DLD1 (cell line): ENCODE measurements around the gene PRKCE.

Experiments used
- in situ Hi-C: cut with HindIII; loops from 2 replicates; pipeline ENCODE4 v1.10.0; 2017; ENCODE audit warnings: low sequenced_read_pairs

PRKCE gene

DNA sequence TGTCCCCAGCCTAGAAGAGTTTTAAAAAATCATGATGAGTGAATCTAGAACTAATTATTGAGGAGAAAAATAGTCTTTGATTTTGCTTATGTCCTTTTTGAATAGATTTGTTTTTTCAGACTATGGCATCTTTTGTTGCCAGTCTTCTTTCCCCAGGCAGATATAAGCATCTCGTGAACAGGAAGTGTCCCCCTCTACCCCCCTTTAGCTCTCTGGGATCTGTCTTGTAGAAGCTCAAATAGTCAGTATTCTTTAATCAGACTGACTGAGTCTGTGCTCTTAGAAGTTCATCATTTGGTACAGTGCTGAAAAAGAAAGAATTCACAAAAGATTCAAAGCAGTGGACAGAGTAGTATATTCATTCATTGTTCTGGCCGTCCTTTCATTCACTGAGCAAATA, 10.4 kb downstream of the PRKCE start:
- in situ Hi-C loops = no loop called here

DNA sequence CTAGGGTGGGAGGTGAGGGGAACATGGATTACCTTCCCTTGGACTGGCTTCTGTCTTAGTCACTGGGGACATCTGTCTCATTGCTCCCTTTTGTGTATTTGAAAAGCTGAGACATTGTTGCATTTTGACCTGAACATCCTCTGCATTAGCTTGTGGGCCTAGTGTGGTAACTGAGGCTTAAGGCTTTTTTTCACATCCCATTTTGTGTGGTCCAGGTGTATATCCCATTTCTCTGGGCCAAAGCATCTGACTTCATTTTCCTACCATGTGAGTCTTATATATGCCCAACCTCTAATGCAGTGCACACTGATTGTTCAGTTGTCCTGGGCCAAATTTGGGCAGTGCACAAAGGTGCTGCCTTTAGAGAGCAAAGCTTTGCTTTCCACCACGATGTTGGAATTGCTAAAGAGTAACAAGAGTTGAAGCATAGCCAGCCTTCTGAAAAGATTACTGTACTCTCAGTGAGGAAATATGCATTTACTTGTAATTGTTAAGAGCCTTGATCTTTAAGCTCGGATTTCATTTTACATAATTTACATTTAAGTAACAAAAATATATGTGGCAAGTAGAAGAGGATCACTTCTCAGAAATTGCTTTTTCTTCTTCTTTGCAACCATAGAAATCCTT, 13.3 kb downstream of the PRKCE start:
- in situ Hi-C loops = no loop called here

DNA sequence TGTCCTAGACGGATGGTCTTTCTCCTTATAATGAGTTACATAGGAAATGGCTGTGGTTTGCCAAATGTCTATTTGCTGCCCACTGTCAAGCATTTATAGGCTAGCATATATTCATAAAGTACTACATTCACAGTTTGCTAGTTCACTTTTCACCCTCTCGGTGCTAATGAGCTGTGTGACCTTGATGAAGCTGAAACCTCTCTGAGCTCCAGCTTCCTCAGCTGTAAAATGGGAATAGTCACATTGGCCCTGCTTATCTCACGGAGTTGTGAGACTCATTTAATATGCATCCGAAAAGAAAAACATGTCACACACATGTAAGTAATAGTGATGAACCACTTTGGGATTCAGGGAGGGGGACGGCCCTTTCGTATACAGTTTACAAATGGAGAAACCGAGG, 17.0 kb downstream of the PRKCE start:
- in situ Hi-C loops = no loop called here

DNA sequence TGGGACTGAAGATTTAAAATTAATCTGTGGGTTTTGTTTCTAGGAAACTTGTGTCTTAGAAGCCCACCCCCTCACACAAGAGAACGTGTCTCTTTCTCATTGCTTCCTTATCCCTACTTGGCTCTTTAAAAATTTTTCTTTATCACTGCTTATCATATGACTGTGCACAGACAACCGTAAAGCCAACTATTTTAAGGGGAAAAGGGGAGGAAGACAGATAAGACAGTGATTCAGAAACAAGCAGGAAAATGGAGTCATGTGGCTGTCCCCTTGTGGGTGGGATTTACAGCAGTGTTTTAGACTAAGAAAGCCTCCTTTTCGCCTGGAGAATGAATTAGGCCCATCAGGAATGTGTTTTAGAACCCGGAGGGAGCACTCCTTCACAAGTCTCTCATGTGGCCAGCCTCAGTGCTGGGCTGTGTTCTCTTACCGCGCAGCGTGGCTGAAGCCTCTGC, 17.6 kb downstream of the PRKCE start:
- in situ Hi-C loops = no loop called here

DNA sequence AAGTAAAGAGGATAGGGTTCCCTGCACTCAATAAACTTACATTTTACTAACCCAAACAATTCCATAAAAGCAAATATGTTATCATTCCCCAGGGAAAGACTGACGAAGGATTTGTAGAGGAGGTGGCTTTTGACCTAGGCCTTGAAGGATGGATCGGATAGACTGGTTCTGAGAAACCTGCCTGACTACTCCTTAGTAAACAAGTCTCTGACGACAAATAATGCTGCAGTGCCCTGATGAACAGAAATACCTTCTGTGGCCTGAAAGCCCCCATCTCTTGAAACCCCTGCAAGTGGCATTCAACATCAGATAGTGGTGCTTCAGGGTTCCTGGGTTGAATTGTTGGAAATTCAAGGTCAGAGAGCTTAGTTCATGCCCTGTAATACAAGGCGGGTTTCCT, 19.2 kb downstream of the PRKCE start:
- in situ Hi-C loops = no loop called here

DNA sequence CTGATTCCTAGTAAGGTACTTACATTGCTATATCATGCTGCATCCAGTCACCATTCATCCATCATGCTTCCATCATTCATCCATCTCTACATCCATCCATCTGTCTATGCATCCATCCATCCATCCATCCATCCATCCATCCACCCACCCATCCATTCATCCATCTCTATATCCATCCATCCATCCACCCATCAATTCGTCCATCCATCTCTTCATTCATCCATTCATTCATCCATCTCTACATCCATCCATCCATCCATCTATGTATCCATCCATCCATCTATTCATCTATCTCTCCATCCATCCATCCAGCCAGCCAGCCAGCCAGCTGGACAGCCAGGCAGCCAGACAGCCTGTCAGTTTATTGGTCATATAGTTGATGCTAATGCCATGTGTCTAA, 20.7 kb downstream of the PRKCE start:
- in situ Hi-C loops = no loop called here

DNA sequence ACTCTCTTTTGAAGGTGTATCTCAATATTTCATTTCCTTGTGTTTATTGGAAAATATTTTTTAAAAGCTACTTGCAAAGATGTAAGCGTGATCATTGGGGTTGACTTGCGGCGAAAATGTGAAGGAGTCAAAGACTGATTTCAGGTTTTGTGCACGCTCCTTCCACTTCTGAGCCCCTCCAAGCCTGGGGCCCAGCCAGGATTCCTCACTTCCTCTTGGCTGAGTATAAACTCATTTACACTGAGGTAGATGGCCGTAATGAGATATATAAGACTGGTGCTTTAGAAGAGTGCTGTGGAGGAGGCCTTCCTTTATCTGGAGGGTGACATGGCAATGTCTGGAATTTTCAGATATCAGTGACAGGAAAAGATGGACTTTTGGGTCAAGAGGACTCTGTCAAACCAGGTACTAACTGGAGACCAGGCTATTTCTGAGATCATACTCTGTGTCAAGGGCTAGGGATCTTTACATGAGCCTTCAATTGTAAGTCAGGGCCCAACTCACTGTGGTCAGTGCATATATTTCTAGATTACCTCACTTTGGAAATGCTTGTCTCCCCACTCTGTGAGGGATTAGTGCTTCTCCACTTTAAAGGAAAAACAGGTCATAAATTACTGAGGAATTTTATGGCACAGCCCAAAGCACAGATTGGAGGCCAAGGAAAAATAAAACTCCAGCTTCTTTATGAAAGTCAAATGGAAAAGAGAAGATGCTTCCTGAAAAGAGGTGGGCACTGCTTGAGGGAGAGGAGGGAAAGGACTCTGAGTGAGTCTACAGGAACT, 22.8 kb downstream of the PRKCE start:
- in situ Hi-C loops = no loop called here

DNA sequence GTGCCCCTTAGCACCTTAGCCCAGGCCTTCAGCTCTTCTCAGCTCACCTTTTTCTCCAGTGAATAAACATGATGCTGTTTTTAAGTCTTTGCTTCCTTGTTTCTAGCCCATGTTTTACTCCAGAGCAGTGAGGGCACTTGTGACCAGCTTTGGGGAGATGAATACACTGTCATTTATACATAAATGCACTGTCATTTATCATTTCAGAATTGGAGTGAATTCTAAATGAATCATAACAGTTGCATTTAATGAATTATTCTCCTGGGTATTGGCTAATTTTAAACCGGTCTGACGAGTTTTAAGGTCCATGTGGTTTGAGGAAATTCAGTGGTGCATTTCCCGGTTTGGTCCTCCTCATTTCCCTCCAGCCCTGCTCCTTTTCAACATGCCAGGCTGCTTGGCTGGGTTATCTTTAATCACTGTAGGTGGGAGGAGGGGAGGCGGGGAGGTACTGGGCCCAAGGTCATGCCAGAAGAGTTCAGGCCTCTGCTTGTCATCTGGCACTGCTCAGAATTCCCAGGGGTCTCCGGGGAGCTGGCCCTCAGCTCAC, 23.9 kb downstream of the PRKCE start:
- in situ Hi-C loops = no loop called here

DNA sequence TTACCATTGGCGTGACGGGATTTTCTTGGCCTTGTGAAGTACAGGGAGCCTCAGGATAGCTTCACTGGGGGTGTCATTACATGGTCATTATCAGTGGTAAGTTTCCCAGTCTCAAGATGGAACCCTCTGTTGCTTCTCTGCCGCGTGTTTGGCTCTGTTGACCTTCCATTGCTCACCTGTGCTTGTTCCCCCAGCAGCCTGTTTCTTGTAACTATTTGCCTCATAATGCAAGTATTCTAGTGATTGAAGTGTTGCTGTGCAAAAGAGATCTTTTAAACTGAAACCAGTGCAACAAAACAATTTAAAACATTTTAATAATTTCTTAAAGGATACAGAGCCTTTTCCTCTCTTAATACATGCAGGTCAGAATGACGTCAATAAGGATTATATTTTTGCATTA, 24.6 kb downstream of the PRKCE start:
- in situ Hi-C loops = no loop called here

DNA sequence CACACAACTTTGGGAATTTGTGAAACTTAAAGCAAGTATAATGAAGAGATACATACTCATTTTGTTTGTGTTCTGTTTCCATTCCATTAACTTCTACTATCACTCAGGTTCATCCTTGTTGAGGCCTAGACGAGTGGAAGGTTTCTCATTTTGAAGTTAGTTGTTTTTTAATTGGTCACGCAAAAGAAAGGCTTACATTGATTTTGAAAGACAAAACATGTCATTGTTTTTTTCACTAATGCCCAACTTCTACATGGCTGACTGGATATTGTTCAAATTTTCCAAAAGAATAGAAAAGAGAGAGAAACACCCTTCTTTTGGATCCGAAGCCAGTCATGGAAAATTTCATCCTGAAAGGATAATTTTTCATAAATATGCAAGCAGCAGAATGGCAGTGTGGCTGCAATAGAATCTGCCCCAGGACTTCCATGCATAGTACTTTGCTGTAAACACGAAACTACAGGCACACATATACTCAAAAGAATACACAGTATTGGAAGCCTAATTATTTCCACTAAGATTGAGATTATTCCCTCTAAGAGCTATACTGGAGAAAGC, 27.4 kb downstream of the PRKCE start:
- in situ Hi-C loops = no loop called here

DNA sequence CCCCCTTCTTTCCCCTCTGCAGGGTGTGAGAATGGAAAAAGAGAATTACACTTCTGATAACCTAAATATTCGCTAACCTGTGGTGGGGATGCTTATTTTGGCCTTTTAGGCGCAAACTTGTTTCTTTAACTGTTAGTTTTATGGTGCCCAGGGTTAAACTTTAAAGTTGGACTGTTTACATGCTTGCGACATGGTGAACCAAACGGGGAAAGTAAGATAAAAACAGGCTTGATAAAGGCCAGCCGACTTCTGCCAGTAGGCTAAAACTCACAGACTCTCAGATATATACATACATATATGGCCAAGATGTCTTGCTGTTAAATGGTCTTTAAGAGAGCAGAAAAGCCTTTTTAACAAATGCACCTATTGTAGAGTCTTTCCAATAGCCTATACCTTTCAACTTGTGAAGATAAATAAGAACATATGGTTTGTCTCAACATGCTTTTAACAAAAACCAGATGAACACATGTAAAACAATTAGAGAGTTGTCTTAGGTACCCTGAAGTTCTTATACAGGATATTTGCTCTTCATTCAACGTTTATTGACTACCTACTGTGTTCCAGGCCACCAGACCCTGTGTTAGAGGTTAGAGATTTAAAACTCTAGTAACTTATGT, 29.0 kb downstream of the PRKCE start:
- in situ Hi-C loops = no loop called here

DNA sequence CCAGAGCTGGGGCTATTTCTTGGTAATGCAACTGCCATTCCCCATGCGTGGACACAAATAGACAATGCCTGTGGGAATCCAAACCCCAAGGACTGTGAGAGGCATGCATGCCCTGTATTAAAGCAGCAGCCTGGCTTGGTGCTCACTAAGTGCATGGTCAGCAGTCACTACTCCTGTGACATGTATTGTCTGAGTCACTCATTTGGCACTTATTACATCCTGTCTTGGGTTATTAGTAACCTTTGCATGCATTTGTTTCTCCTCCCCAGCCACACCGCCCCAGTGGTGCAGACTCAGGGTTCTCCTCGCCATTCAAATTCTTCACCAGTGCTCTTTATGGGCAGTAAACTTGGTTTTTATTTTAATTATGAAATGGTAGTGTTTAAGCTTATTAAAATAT, 30.2 kb downstream of the PRKCE start:
- in situ Hi-C loops = no loop called here

DNA sequence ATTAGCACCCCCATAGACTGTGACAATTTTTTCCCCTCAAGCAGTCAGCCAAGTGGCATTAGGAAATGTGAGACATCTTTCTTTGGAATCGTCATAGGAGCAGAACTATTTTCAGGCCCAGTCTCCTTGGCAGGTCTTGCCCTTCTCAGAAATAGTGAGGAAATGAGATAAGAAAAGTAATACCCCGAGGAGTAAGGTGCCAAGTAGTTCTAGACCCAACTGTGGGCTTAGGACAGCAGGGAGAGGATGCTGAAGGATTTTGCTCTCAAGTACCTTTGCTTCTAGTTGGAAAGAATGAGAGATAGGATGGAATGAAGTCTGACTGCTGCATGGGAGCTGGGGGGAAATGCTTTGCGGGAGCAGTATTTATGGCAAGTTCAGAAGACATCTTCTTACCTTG, 31.8 kb downstream of the PRKCE start:
- in situ Hi-C loops = no loop called here

DNA sequence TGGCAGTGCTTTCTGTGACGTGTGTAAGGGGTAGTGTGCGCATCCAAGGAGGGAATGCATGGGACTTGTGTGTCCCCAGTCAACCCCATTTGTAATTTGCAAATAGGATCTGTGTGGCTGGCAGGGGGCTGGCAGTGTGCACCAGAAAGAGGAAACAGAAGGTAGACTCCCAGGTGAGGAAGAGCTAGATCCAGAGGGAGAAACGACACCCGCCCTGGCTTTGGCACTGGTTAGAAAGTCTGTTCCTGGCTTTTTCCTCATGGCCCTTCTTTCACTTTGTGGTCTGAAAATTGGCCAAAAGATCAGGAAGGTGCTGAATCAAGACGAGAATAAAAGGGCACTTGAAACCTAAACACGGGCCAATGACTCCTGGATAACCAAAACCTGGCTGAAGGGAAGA, 33.3 kb downstream of the PRKCE start:
- in situ Hi-C loops = no loop called here

DNA sequence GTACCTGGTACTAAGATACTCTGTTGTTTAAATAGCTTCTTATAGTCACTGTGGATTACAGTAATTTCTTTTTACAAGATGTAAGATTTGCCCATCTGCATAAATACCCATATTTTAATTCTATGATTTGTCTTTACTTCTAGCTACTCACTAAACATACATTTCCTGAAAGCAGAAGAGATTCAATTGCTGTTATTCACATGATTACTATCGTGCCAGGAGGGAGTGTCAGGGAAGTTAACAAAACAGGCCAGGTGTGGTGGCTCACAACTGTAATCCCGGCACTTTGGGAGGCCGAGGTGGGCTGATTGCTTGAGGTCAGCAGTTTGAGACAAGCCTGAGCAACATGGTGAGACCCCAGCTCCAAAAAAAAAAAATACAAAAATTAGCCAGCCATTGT, 33.8 kb downstream of the PRKCE start:
- in situ Hi-C loops = no loop called here

DNA sequence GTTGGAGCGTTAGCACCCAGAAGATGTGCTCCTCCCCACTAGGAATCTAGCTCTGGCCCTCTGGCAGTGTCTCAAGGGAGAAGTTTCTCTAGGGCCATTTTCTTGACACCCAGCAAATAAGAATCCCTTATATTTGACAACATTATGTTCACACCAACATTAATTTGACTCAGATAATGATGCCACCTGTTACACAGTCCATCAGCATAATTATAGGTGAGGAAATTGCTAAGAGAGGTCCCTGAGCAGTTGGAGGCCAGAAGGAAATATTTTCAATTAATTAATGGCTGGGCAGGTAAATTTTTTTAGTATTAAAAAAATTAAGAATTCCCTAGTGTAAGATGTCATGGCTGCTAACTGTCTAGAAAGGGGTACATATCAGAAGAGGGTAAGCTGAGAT, 36.5 kb downstream of the PRKCE start:
- in situ Hi-C loops = no loop called here

DNA sequence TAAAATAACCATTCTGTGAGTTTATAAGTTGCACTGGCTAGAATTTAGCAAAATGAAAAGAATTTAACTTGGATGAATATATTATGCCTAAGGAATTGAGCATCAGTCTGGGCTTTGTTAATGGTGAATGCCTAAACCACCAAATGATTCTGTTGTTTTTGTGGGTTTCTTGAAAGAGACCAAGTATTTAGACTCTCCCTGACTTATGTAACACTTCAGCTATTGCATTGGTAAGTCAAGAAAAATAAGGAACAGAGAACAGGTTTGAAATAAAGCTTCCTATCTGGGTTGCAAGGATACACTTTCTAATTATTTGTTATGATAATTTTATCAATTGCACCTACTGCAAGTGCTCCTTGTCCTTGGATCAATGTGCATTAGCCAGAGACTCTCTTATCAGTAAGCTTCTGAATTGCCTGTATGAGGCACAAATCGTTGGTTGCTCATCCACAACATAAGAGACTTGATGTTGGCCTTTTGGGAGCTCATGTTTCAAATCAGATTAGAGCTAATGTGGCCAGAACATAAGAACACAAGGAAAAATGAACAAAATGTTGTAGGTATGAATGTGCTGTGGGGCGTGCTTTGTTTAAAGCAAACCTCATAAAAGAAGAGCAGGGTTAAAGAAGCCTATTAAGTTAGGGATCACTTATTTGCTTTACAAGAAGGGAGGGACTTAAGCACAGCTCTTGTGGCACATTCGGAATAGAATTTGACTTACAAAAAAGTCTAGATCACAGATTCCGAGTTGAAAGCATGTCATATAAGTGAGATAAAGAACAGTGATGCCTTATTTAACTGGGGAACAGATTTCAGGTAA, 37.2 kb downstream of the PRKCE start:
- in situ Hi-C loops = no loop called here

DNA sequence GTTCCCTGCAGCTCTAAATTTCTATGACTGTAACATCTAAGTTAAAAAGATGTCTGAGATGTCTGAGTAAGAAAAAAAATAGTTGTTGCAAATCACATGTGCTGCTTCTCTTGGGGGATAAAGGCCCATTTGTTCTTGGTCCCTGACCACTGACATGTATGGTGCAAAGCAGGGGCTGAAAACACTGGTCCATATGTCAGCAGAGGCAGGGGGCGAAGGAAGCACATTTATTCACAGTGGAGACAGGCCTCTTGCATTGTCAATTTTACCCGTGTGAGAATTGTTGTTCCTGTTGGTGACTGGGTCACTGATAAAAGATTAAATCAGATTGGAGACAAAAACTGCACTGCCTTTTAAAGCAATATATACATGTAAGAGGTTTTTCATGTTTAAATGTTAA, 38.8 kb downstream of the PRKCE start:
- in situ Hi-C loops = no loop called here

DNA sequence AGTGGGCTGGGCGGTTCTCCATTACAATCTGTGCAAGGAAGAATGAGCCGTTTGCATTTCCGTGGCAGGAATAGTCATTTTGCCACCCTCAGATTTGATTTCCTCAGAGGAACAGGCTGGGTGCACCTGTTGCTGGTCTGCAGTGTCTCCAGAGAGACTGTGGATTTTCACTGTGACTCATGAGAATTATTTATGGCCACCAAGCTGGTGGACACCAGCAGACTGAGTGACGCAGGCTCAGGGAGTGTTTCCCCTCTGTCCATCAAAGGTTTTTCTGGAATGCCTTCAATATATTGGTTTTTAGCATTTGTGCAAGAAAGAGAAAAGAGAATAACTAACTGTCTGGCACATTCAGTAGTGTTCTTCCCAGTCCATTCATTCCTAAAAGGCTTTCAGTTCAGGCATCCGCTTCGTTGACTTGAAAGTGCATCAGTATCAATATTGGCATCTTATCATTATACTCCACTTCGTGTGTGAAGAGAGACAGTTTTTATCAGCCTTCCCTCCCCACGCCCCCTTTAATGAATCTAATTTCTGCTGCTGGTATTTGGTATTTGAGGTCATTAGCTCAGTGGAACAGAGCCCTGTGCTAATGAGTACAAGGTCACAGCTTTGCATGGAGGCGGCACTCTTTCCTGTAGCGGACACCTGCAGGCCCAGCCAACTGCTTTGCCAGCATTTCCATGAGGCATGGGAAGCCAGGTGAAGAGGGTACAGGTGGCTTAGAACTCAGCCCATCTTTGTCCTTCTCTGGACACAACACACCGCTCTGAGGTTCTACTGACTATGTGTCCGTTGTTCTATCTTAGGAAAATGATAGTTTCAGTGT, 39.9 kb downstream of the PRKCE start:
- in situ Hi-C loops = no loop called here

DNA sequence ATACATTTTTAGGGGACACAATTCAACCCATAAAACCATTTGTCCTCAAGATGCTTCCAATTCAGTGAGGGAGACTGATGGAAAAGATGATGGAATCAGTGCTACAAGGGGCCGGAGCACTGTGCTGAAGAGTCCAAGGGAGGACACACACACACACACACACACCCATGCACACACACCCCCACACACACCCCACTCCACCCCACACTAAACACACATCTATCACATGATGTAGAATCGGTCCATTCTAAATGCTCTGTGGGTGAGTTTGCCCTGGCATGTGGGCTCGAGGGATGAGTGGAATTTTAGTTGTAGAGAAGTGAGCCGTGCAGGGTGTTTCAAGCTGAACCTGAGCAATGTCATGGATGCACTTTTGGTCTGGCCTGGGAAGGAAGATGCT, 41.1 kb downstream of the PRKCE start:
- in situ Hi-C loops = no loop called here
